ENCODE results near the gene DENND2A.
"Not testable (repeated sequence)": the region's sequence is repeated elsewhere in the genome, so short reads cannot be mapped to it uniquely, and the experiment has no call there.

DENND2A gene, protein sequence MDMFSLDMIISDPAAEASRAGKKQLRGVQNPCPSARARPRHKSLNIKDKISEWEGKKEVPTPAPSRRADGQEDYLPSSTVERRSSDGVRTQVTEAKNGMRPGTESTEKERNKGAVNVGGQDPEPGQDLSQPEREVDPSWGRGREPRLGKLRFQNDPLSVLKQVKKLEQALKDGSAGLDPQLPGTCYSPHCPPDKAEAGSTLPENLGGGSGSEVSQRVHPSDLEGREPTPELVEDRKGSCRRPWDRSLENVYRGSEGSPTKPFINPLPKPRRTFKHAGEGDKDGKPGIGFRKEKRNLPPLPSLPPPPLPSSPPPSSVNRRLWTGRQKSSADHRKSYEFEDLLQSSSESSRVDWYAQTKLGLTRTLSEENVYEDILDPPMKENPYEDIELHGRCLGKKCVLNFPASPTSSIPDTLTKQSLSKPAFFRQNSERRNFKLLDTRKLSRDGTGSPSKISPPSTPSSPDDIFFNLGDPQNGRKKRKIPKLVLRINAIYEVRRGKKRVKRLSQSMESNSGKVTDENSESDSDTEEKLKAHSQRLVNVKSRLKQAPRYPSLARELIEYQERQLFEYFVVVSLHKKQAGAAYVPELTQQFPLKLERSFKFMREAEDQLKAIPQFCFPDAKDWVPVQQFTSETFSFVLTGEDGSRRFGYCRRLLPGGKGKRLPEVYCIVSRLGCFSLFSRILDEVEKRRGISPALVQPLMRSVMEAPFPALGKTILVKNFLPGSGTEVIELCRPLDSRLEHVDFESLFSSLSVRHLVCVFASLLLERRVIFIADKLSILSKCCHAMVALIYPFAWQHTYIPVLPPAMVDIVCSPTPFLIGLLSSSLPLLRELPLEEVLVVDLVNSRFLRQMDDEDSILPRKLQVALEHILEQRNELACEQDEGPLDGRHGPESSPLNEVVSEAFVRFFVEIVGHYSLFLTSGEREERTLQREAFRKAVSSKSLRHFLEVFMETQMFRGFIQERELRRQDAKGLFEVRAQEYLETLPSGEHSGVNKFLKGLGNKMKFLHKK

DNA sequence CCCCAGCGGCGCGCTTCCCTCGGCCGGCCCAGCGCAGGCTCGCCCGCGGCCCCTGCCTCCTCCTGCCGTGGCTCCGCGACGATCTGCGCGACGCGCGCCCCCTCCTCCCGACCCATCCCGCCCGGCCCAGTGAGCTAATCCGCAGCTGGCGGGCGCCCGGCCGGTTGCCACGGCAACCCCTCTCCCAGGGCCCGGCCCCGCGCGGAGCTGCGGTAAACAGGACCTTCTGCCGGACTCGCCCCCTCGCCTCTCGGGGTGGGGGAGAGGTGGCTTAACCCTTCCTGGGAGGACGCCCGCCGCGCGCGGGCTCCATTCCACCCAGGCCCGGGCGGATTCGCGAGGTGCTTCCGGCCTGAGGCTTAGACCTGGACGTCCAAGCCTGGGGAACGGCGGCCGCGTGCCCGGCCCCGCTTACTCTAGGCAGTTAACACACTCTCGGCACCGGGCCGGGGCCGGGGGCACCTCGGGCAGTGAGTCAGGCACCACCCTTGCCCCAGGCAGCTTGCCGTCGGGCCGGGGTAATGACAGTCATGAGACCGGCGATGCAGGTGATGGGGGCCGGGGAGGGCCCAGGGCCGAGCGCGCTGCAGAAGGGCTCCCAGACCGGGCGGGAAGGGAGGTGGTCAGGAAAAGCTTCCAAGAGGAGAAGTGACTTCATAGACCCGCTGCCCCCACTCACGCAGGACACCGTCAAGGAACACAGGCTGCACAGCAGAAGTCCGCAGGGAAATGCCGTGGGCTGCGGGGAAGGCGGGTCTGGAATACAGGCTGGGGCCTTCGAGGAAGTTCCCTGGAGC lies at the start of gene DENND2A:
TSS of gene DENND2A (minus strand) at position 87 of the 797 bp plus-strand sequence. CDS start 38,416 bp downstream, outside the sequence.
- DNase-seq (ENCODE audit: low spot score) (peak; percentile 64), FAIRE-seq (no peak)

DNA sequence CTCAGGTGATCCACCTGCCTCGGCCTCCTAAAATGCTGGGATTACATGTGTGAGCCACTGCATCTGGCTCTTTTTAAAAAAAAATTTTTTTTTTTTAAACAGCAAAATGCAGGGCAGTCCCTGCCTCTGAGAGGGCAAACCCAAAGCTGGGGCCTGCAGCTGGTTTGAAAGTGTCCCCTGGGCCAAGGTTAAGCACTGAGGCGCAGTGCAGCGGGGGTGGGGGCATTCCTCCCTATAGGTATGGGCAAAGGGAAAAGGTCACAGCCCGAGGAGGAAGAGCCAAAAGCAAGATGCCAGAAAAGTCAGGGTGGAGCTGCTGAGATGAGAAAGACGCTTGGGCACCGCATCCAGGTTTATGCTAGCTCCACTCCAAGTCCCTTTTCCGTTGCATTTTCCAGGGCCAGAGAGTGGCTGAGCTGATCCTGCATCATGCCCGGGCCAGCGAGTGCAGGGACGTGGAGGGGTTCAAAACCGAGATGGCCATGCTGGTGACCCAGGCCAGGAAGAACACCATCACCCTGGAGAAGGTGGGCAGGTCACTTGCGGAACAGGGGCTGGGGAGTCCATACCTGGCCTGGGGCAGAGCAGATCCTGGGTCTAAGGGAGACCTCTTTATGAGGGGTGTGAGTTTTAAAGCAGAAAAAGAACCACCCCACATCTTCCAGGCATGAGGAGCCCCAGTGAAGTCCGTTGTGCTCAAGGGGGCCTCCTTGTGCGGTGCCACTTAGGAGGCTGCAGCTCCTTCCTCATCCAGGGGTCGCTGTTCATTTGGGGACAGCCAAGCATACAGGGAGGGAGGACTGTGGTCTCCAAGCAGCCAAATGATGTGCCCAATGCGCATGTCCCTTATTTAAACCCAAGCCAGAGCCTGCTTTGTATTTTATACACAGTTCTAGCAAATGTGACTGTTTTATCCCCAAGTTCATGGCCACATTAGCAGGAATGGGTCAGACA lies 48.9 kb upstream of the DENND2A start:
- no peak for DNase-seq (ENCODE audit: low spot score)
- FAIRE-seq = no peak

DNA sequence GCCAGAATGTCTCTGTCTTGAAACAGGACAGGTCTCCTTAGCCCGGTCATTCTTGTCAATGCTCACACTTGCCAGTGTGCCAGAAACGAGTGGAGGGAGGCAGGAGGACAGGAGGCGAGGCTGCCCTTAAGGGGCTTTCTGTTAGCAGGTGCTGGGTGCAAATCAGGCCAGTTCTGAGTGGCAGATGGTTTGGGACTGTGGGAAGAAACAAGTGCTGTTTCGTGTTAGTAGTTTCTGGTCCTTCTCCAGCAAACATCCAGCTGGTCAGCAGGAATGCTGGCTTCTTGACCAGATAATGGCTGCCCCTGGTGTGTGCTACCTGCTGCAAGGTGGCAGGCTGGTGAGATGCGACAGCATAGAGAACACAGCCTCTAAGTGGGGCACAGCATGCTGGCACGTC lies 47.7 kb upstream of the DENND2A start:
- DNase-seq (ENCODE audit: low spot score) = no peak
- no peak for FAIRE-seq

DNA sequence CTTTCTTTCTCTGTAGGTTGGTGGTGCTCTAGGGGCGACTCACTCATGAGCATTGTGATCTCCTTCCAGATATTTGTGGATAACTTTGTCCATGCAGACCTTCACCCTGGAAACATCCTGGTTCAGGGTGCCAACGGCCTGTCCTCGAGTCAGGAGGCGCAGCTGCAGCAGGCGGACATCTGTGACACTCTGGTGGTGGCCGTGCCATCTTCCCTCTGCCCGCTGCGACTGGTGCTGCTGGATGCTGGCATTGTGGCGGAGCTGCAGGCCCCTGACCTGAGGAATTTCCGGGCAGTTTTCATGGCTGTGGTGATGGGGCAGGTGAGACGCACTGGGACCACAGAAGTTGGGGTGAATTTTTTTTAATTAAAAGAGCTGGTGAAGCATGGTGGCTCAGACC lies 46.3 kb upstream of the DENND2A start:
- FAIRE-seq = no peak

DNA sequence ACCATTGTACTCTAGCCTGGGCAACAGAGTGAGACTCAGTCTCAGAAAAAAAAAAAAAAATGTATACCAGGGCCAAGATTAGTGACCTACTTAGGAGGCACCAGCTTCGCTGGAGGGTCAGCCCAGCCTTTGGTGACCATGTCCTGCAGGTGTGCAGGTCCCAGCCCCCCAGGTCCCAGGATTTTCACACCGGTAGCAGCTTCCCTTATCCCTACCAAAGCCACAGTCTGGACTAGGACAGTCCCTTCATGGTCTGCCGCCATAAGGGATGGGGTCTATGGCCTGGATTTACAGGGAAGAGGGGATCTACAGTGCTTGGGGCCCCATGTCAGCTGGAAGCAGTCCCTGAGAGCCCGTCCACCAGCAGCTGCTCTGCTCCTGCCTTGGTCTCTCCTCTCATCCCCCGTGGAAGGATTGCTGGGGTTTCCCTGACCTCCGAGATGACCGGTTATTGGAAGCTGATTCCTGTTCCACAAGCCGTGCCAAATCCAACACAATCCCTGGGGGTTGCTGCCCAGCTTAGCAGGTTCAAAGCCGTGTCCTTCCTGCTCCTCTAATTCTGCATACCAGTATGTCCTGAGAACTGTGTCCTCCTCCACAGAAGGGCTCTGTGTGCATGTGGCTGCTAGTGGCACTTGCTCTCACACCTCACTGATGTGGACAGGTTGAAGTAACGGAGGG lies 44.9 kb upstream of the DENND2A start:
- DNase-seq (ENCODE audit: low spot score) = no peak
- FAIRE-seq = no peak

More for the DNA sequence above, 46.3 kb upstream of the DENND2A start:
- DNase-seq (ENCODE audit: low spot score) = no peak

DNA sequence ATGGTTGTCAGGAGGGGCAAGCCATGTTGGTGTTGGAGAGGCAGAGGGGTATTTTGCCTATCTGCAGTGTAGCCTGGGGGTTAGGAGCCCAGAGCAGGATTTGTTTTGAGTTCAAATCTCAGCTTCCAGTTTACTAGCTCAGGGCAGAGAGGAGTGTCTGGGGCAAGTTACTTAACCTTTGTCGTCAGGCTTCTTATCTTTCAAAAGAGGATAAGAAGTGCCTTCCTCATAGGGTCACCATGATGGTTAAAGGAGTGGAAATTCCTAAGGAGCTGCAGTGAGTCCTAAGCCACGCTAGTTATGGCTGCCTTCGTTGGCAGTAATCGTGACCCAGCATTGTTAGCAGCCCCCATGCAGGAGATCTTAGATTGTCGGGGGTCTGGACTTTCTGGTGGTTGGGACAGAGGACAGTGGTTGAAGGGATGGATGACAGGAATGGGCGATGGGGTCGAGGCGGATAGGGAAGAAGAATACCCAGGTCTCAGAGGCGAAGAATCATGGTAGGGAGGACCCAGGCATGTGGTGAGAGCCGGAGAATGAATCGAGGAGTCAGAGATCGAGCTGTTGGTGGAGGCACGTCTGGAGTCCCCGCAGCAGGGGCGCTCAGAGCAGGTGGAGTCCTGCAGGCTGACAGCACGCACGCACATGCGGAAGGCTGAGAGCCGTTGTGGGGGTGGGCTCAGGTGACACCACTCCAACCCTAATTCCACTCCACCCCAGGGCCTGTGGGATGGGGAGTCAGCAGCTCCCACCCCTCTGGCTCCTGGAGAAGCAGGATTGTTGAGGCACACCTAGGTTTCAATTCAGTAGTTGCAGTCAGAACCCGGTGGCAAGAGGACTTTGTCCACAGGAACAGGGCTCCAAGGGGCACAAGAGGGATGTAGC lies 43.7 kb upstream of the DENND2A start:
- DNase-seq (ENCODE audit: low spot score) (no peak), FAIRE-seq (no peak)

DNA sequence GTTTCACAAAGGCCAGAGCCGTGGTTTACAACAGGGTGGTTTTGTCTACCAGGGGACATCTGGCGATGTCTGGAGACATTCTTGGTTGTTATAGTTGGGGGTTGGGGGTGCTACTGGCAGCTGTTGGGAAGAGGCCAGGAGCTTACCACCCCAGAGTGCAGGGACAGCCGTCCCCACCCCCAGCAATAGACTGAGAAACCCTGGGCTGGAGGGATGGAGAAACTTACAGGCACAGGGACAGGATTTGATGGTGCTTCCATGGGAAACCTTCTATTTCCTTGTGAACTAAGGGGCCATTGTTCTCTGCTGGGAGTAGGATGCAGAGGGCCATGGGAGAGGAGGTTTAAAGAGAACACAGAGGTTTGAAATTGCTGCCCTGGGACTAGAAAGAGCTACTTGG lies 43.0 kb upstream of the DENND2A start:
- no peak for FAIRE-seq
- no peak for DNase-seq (ENCODE audit: low spot score)

DNA sequence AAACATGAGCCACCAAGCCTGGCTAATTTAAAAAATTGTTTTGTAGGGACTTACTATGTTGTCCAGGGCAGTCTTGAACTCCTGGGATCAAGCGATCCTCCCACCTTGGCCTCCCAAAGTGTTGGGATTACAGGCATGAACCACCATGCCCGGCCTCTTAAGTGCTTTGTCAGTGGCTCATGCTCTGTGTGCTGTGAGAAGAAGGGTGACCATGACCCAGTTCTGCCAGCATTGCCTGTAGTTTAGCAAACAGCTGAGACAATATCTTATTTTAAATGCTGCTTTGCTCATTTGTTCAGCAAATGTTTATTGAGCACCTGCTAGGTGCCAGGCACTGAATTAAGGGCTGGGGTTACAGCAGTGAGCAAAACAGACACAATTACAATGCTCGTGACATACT lies 41.2 kb upstream of the DENND2A start:
- DNase-seq (ENCODE audit: low spot score) = no peak
- no peak for FAIRE-seq

DNA sequence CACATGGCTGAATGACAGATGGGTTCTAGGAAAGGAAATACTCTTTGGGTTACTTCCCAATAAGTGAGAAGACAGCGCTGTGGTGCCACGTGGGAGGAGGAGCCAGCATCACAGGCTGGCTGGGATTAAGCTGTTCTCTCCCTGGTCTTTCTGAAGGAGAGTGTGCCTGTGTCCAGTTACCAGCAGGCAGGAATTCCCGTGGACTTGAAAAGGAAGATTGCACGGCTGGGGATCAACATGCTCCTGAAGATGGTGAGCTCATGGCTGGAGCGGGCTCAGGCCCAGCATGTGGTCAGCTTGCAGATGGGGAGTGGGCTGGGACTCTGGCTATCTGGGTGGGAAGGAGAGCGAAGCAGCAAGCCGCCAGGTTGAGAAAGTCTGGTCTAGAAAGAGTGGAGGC lies 40.3 kb upstream of the DENND2A start:
- DNase-seq (ENCODE audit: low spot score) (no peak), FAIRE-seq (no peak)

DNA sequence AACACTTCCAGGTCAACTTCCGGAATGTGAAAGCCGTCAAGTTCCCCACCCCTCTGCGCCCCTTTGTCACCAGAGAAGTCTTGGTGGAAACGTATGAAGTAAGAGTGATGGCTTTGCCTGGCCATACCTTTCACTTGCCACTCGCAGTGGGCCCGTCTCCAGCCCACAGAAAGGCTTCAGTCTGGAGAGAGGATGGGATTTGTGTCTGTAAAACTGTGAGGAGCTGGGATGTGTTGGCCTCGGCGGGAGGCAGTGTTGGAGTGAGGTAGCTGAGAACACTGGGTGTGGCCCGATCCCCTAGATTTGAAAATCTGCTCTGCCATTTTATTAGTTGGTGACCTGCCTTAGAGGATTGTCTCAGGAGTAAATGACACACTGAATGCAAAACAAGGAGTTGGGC lies 38.6 kb upstream of the DENND2A start:
- no peak for FAIRE-seq

DNA sequence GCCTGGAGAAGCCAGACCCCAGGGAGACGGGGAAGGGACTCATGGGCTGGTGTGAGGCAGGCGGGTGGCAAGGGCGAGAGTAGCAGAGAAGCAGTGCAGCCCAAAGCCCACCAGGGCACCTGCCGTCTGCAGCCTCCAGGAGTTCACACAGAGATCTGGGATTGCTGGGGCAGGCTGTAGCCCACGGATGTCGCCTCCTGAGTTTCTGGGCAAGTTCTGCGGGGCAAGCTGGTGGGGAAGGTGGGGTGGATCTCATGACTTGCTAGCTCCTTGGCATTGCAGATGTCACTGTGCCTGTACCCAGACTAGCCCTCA lies 38.2 kb upstream of the DENND2A start:
- FAIRE-seq = no peak
- no peak for DNase-seq (ENCODE audit: low spot score)

More for the DNA sequence above, 38.6 kb upstream of the DENND2A start:
- no peak for DNase-seq (ENCODE audit: low spot score)

DNA sequence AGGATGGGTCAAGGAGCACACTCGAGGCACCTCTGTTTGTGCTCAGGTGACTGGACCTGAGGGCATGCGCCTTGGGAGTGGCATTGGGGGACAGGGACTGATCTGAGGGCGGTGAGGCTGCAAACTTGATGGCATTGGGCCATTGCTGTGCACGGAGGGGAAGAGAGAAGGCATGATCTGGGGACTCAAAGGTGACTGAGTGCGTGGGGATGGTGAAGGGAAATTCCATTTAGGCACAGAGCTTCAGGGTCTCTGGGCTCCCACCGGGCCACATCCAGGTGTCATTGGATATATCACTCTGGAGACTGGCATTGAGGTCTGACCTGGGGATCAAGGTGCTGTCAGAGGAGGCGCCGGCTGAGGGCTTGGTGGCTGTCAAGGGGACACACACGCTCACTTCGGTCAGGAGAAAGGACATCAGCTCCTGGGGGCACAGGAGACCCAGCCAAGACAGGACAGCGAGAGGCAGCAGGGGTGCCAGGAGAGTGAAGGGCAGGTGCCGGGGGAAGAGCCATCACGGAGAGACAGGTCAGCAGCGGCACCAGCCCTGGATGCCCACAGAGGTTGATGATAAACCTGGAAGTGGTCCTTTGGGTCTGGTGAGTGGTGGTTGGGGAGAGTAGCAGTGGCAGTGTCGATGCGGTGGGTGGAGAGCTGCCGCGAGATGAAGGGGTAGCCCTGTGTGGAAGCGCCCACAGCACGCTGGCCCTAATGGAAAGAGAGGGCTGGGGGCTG lies 37.6 kb upstream of the DENND2A start:
- FAIRE-seq (no peak), DNase-seq (ENCODE audit: low spot score) (no peak)

DNA sequence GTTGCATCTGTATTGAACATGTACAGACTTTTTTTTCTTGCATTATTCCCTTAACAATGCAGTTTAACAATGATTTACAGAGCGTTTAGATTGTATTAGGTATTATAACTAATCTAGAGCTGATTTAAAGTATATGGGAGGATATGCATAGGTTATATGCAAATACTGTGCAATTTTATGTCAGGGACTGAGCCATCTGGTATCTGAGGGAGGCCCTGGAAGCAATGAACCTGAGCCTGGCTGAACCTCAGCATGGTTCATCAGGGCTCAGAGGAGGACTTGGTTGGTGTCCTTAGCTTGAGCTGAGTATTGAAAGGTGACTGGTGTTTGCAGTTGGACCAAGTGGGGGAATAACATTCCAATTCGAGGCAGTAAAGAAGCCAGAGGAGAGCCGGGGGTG lies 36.9 kb upstream of the DENND2A start:
- DNase-seq (ENCODE audit: low spot score) (no peak), FAIRE-seq (no peak)

DNA sequence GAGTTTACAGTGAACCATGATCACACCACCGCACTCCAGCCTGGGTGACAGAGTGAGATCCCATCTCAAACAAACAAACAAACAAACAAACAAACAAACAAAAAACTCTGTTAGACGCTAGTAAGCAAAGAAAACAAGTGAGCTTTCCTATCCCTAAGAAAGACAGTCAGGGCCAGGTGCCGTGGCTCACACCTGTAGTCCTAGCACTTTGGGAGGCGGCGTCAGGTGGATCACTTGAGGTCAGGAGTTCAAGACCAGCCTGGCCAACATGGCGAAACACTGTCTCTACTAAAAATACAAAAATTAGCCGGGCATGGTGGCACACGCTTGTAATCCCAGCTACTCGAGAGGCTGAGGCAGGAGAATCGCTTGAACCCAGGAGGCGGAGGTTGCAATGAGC lies 36.3 kb upstream of the DENND2A start:
- not testable (repeated sequence) for FAIRE-seq; DNase-seq (ENCODE audit: low spot score)

DNA sequence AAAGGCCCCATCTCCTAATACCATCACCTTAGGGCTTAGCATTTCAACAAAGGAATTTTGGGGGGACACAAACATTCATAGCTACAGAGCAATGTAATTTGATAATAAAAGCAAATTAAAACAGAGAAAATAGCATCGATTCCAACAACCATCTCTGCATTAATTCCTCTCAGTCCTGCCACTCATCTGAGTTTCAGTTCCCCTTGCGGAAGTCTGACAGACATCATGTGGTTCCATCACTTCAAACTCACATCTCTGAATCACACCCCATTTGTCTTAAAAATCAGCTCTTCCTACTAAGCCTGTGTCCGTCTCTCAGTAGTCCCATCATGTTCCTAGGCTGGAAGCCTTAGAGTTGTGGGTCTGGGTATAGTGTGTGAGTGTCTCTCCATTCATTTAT lies 35.7 kb upstream of the DENND2A start:
- DNase-seq (ENCODE audit: low spot score) (no peak), FAIRE-seq (no peak)

DNA sequence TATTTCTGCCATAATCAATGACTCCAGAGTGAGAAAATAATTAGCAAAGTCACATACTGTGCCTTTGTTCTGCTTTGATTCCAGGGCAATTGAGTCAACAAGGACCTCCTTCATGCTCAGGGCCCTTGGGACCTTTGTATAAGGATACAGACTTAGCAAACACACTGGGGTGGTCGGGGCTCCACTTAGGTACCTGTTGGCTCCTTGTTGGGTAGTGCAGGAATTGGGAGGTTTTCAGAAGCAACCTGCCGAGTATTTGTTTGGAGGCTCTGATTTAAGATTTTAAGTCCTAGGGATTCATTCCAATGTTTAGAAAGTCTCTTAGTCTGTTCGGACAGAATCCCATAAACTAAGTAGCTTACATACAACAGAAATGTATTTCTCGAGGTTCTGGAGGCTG lies 35.1 kb upstream of the DENND2A start:
- no peak for FAIRE-seq

DNA sequence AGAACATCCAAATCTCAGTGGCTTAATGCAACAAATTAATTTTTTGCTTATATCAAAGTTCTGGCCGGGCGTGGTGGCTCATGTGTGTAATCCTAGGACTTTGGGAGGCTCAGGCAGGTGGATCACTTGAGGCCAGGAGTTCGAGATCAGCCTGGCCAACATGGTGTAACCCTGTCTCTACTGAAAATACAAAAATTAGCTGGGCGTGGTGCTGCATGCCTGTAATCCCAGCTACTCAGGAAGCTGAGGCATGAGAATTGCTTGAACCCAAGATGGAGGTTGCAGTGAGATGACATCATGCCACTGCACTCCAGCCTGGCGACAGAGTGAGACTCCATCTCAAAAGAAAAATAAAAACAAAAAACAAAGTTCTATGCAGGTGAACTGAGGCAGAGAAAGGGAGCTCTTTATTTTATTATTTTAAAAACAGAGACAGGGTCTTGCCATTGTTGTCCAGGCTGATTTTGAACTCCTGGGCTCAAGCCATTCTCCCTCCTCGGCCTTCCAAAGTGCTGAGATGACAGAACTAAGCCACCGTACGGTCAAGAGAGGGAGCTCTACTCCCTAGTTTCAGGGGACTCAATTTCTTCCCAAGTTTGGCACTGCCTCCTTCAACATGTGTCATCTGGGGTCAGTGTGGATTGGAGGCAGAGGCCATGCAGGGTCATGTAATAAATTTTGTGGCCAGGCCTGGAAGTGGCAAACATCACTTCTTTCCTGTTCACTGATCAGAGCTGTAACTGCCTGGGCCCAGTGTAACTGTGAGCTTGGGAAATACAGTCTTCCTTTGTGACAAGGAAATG lies 34.5 kb upstream of the DENND2A start:
- DNase-seq (ENCODE audit: low spot score) = peak; percentile 40
- no peak for FAIRE-seq

More for the DNA sequence above, 35.1 kb upstream of the DENND2A start:
- no peak for DNase-seq (ENCODE audit: low spot score)
